Measurements from ENCODE around the gene WFS1. TPM values are rescaled to one million over a fixed set of nuclear protein-coding genes. Genes with fewer than 3 reads are reported as not detected.

WFS1 gene
- total RNA-seq, 1 donor from 2014 or later: 14.3 TPM

- DNase-seq (ENCODE audit: low spot score) (no peak), ATAC-seq (no peak)
Measured at GRCh38 chr4:6258741-6259140, 10.9 kb upstream of the WFS1 start.

GRCh38 chr4:6259886-6260285 is 9.8 kb upstream of the WFS1 start:
- DNase-seq (ENCODE audit: low spot score) (no peak), ATAC-seq (no peak)

GRCh38 chr4:6262176-6262575 is 7.5 kb upstream of the WFS1 start:
- ATAC-seq: no peak
- DNase-seq (ENCODE audit: low spot score): no peak

GRCh38 chr4:6262847-6263487 is 6.7 kb upstream of the WFS1 start:
- no peak for DNase-seq (ENCODE audit: low spot score)
- ATAC-seq: no peak

GRCh38 chr4:6263526-6264224 is 6.0 kb upstream of the WFS1 start:
- no peak for ATAC-seq

GRCh38 chr4:6264225-6264540 is 5.5 kb upstream of the WFS1 start:
- ATAC-seq (peak; percentile 77), DNase-seq (ENCODE audit: low spot score) (no peak)

More at GRCh38 chr4:6263526-6264224, 6.0 kb upstream of the WFS1 start:
- no peak for DNase-seq (ENCODE audit: low spot score)

GRCh38 chr4:6265546-6265945 is 4.1 kb upstream of the WFS1 start:
- DNase-seq (ENCODE audit: low spot score) (no peak), ATAC-seq (no peak)

GRCh38 chr4:6267573-6267972 is 2.1 kb upstream of the WFS1 start:
- DNase-seq (ENCODE audit: low spot score) (no peak), ATAC-seq (no peak)

GRCh38 chr4:6268650-6269615 is 717 bp upstream of the WFS1 start:
- DNase-seq (ENCODE audit: low spot score): no peak
- peak; percentile 2 for ATAC-seq

GRCh38 chr4:6270636-6271121 is 1.0 kb downstream of the WFS1 start:
- ATAC-seq (no peak), DNase-seq (ENCODE audit: low spot score) (no peak)

GRCh38 chr4:6271206-6271605 is 1.6 kb downstream of the WFS1 start:
- DNase-seq (ENCODE audit: low spot score) (no peak), ATAC-seq (no peak)

GRCh38 chr4:6271701-6272465 is 2.2 kb downstream of the WFS1 start:
- ATAC-seq: peak; percentile 33

GRCh38 chr4:6272863-6273660 is 3.4 kb downstream of the WFS1 start:
- DNase-seq (ENCODE audit: low spot score) (no peak), ATAC-seq (no peak)

More at GRCh38 chr4:6271701-6272465, 2.2 kb downstream of the WFS1 start:
- no peak for DNase-seq (ENCODE audit: low spot score)

GRCh38 chr4:6273661-6273990 is 4.0 kb downstream of the WFS1 start:
- no peak for DNase-seq (ENCODE audit: low spot score)
- no peak for ATAC-seq

- ATAC-seq (no peak), DNase-seq (ENCODE audit: low spot score) (no peak)
Measured at GRCh38 chr4:6275351-6275750, 5.7 kb downstream of the WFS1 start.

- ATAC-seq (no peak), DNase-seq (ENCODE audit: low spot score) (no peak)
Measured at GRCh38 chr4:6275898-6276806, 6.5 kb downstream of the WFS1 start.

GRCh38 chr4:6277139-6277802 is 7.6 kb downstream of the WFS1 start:
- no peak for DNase-seq (ENCODE audit: low spot score)

More at GRCh38 chr4:6277139-6277802, 7.6 kb downstream of the WFS1 start:
- no peak for ATAC-seq

Measured in left lobe of liver (tissue), 2 donors.